NT2/D1 (cell line): ENCODE results near the gene PDE5A.

Source experiments
- SUZ12 ChIP-seq: IDR thresholded peaks from 2 replicates; pipeline ENCODE4 v1.6.1; 2011; ENCODE audit not compliant: insufficient read length, insufficient read depth; ENCODE audit errors: extremely low read depth
- YY1 ChIP-seq: IDR thresholded peaks from 2 replicates; pipeline ENCODE4 v1.6.1; 2011; ENCODE audit not compliant: insufficient read length, insufficient read depth
- ZNF274 ChIP-seq: IDR thresholded peaks from 2 replicates; pipeline ENCODE4 v1.6.1; 2011; ENCODE audit warnings: mild to moderate bottlenecking, low read depth, low read length

- TF ChIP-seq YY1: no peak
- no peak for TF ChIP-seq ZNF274
- TF ChIP-seq SUZ12: no peak
These were observed 135.2 kb downstream of the PDE5A start for GRCh38 chr4:119493419-119493818.
